ENCODE measurements around the gene PLXDC2. TPM values are rescaled to one million over a fixed set of nuclear protein-coding genes. Genes with fewer than 3 reads are reported as not detected.

PLXDC2 gene
- total RNA-seq, 1 donor from 2014 or later = 79.2 TPM

- H3K27ac Mint-ChIP-seq = no peak overlapping the region
- no peak for TF ChIP-seq CTCF (conservative IDR thresholded peaks at IDR 0.05)
- H3K4me3 Mint-ChIP-seq = no peak overlapping the region
- H3K36me3 Mint-ChIP-seq = no peaks in the 10 kb centered on the region
- no peaks in the 10 kb centered on the region for H3K9me3 Mint-ChIP-seq
- no peaks in the 10 kb centered on the region for H3K4me1 Mint-ChIP-seq (ENCODE audit: unreplicated experiment)
- DNase-seq (ENCODE audit: extremely low spot score, unreplicated experiment) = no peak
- no peaks in the 10 kb centered on the region for H3K27me3 Mint-ChIP-seq
These were observed 37.2 kb upstream of the PLXDC2 start for GRCh38 chr10:19778996-19779395.

GRCh38 chr10:19782430-19783089, 33.7 kb upstream of the PLXDC2 start:
- Mint-ChIP-seq H3K36me3 (no peaks in the 10 kb centered on the region), H3K27me3 (no peaks in the 10 kb centered on the region), H3K9me3 (no peaks in the 10 kb centered on the region), H3K4me3 (no peak overlapping the region), H3K4me1 (ENCODE audit: unreplicated experiment) (no peaks in the 10 kb centered on the region), H3K27ac (no peak overlapping the region)
- TF ChIP-seq CTCF (conservative IDR thresholded peaks at IDR 0.05) = no peak
- no peak for DNase-seq (ENCODE audit: extremely low spot score, unreplicated experiment)

GRCh38 chr10:19783721-19784120, 32.5 kb upstream of the PLXDC2 start:
- H3K27me3 Mint-ChIP-seq = no peaks in the 10 kb centered on the region

GRCh38 chr10:19785366-19785765, 30.9 kb upstream of the PLXDC2 start:
- TF ChIP-seq CTCF (conservative IDR thresholded peaks at IDR 0.05) = no peak
- DNase-seq (ENCODE audit: extremely low spot score, unreplicated experiment) = no peak
- no peaks in the 10 kb centered on the region for H3K4me1 Mint-ChIP-seq (ENCODE audit: unreplicated experiment)
- no peak overlapping the region for H3K4me3 Mint-ChIP-seq
- no peaks in the 10 kb centered on the region for H3K9me3 Mint-ChIP-seq
- no peaks in the 10 kb centered on the region for H3K27me3 Mint-ChIP-seq
- H3K36me3 Mint-ChIP-seq = no peaks in the 10 kb centered on the region
- no peak overlapping the region for H3K27ac Mint-ChIP-seq

More at GRCh38 chr10:19783721-19784120, 32.5 kb upstream of the PLXDC2 start:
- no peak overlapping the region for H3K27ac Mint-ChIP-seq
- no peaks in the 10 kb centered on the region for H3K9me3 Mint-ChIP-seq
- no peak for DNase-seq (ENCODE audit: extremely low spot score, unreplicated experiment)
- no peaks in the 10 kb centered on the region for H3K4me1 Mint-ChIP-seq (ENCODE audit: unreplicated experiment)
- no peaks in the 10 kb centered on the region for H3K36me3 Mint-ChIP-seq
- no peak overlapping the region for H3K4me3 Mint-ChIP-seq
- TF ChIP-seq CTCF (conservative IDR thresholded peaks at IDR 0.05) = no peak

GRCh38 chr10:19788075-19788686, 28.1 kb upstream of the PLXDC2 start:
- Mint-ChIP-seq H3K9me3 (no peaks in the 10 kb centered on the region), H3K27me3 (no peaks in the 10 kb centered on the region), H3K4me1 (ENCODE audit: unreplicated experiment) (no peaks in the 10 kb centered on the region), H3K36me3 (no peaks in the 10 kb centered on the region), H3K4me3 (peak overlapping the region; percentile 1), H3K27ac (no peak overlapping the region)
- peak; percentile 88 for TF ChIP-seq CTCF (conservative IDR thresholded peaks at IDR 0.05)
- DNase-seq (ENCODE audit: extremely low spot score, unreplicated experiment) = no peak
